HG02938 (cell line): ENCODE results near the gene LAPTM5.

Experiments
- ATAC-seq: cut with Tn5 transposase; IDR thresholded peaks from one replicate; pipeline ENCODE4 v1.9.1; 2021; ENCODE audit warnings: mild to moderate bottlenecking, moderate library complexity; ENCODE audit not compliant: unreplicated experiment

The LAPTM5 gene

DNA sequence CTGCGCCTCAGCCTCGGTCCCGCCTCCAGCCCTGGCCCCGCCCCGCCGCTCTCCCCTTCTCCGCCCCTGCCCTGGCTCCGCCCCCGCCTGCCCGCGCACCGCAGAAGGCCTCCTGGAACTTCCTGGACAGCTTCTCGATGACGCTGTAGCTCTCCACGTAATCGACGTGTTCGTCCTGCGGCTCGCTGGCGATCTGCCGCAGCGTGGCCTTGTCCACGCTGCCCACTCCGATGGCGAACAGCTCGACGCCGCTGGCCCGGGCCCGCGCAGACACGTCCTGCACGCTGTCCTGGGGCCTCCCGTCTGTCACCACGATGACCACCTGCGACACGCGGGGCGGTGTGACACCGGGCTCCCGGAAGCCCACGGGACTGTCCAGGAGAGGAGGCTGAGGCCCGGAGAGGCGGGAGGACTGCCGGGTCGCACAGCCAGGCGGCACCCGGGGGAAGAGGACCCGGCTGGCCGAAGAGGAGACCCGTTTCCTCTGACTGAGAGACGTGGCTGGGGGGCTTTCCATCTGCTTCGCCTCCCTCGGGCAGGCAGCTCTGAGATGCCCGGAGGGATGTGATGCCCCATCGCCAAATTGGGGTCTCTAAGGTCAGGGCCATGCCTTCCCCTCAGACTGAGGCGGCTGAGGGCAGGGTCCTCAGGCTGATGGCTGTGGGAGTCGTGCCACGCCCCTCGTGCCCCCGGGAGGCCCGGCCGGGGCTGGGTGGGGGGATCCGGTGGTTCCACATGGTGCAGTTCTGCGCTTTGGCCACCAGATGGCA lies 38.8 kb downstream of the LAPTM5 start:
- ATAC-seq = peak; percentile 47

DNA sequence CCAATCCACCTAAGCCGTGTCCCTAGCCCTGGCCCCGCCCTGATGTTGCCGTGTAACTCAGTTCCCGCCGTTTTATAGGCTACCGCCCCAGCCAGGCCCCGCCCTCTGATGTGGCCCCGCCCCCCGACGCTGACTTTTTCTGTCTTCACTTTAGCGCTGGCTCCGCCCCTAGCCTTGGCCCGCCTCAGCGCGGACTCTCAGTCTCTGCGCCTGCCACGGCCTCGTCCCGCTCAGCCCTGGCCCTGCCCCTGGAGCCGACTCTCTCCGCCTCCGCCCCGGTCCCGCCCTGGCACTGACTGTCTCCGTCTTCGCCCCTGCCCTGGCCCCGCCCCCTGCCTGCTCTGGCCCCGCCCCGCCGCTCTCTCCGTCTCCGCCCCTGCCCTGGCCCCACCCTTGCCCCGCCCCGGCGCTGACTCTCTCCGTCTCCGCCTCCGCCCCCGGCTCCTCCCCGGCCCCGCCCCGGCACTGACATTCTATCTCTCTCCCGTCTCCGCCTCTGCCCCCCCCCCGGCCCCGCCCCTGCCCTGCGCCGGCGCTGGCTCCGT lies 39.4 kb downstream of the LAPTM5 start:
- ATAC-seq = peak; percentile 72

GRCh38 chr1:30716646-30717045 lies 40.9 kb downstream of the LAPTM5 start:
- ATAC-seq = no peak

GRCh38 chr1:30715886-30716285 lies 41.7 kb downstream of the LAPTM5 start:
- ATAC-seq = no peak

DNA sequence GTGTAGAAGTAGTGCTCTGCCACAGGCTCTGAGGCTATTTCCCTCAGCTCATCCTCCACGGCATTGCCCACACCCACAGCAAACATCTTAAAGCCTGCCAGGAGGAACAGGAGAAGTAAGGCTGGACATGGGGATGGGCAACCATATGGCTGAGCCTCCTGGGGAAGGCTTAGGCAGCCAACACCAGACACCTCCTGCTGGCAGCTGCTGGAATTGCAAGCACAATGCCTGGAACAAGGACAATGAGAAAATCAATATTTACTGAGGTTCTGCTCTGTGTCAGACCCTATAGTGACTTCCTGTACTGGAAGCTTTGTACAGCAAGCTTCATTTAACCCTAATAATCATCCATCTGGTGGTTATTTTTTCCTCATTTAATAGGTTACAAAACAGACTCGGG lies 42.4 kb downstream of the LAPTM5 start:
- ATAC-seq = no peak

DNA sequence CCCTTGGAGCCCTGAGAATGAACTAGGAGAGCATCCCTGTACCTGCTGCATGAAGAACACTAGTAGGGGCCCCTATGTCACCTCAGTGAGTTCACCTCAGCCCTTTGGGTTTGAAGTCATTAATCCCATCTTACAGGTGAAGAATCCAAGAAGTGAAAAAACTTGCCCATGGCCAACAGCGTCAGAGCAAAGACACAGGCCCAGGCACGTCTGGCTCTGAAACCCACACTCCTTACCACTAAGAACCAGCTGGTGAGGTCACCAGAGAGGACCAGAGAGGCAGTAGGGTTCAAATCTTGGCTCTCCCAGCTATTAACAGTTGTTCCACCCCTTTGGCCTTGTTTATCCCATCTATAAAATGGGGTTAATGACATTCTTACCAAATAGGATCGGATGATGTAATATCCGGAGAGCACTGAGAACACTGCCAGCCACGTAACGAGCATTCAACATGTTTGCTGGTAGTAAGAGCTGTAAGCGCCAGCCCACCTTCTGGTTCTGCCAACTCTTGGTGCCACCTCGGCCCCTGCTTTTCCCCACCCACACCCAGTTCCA lies 43.0 kb downstream of the LAPTM5 start:
- no peak for ATAC-seq

- no peak for ATAC-seq
Measured at GRCh38 chr1:30714025-30714424, 43.5 kb downstream of the LAPTM5 start.

GRCh38 chr1:30713311-30713710 lies 44.3 kb downstream of the LAPTM5 start:
- ATAC-seq = no peak

- no peak for ATAC-seq
Measured at GRCh38 chr1:30712583-30712982, 45.0 kb downstream of the LAPTM5 start.

GRCh38 chr1:30710407-30710806 lies 47.2 kb downstream of the LAPTM5 start:
- no peak for ATAC-seq

DNA sequence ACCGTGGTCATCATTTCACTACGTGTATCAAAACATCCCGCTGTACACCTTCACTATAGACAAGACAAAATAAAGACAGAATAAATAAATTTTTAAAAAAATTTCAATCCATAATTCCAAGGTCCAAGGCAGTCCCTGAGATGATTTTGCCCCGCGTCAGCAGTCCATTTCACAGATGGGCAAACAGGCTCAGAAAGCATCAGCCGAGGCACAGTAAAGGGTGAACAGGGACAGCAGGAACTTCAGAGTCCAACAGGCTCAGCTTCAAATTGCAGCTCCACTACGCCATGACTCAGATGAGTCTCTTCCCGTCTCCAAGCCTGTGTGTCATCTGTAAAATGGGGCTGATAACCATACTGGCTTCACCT lies 49.2 kb downstream of the LAPTM5 start:
- ATAC-seq = no peak

- ATAC-seq = no peak
Measured at GRCh38 chr1:30707412-30708360, 49.9 kb downstream of the LAPTM5 start.

GRCh38 chr1:30706528-30706927 lies 51.0 kb downstream of the LAPTM5 start:
- ATAC-seq = no peak

DNA sequence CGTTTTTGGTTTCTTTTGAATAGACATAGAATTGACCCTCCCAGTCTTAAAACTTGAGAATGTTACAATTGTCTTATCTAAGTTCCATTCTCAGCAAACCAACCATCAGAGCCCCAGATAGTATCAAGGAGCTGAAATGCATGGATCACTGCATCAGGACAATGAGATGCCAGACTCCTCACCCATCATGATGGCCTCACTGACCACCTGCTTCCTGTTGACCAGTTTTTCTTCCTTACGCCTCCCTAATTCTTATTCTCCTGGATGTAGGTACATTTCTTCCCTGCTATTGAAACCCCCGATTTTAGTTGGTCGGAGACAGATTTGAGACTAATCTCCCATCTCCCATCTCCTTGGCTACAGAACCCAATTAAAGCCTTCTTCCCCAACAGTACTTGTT lies 51.9 kb downstream of the LAPTM5 start:
- ATAC-seq = no peak

- no peak for ATAC-seq
Measured at GRCh38 chr1:30704765-30705509, 52.6 kb downstream of the LAPTM5 start.

- ATAC-seq = no peak
Measured at GRCh38 chr1:30704271-30704670, 53.3 kb downstream of the LAPTM5 start.

- no peak for ATAC-seq
Measured at GRCh38 chr1:30702823-30703222, 54.8 kb downstream of the LAPTM5 start.

GRCh38 chr1:30701258-30701633 lies 56.3 kb downstream of the LAPTM5 start:
- no peak for ATAC-seq

- ATAC-seq = no peak
Measured at GRCh38 chr1:30700528-30701257, 56.9 kb downstream of the LAPTM5 start.

- ATAC-seq = no peak
Measured at GRCh38 chr1:30699762-30700161, 57.8 kb downstream of the LAPTM5 start.
